CD4-positive, alpha-beta memory T cell (primary cell): Measurements from ENCODE around the gene CHD6. TPM values are rescaled to one million over a fixed set of nuclear protein-coding genes. Genes with fewer than 3 reads are reported as not detected.

Source experiments
- CTCF ChIA-PET: fragments of 350-600 bp; sonication (Branson Sonifier 250); formaldehyde crosslinking; loops from one replicate; lab custom pipeline; 2021; ENCODE audit warnings: inconsistent platforms; ENCODE audit not compliant: partially characterized antibody; lab: Charles Lee
- POLR2A ChIA-PET: fragments of 350-600 bp; sonication (Branson Sonifier 250); formaldehyde crosslinking; loops from one replicate; lab custom pipeline; 2021; ENCODE audit not compliant: partially characterized antibody; lab: Charles Lee
- DNase-seq, 5 donors: peaks; one replicate each; pipeline versions ENCODE4 v3.0.0 to v3.0.0-alpha.2; 2020 to 2022; ENCODE audit warnings: mixed read lengths in 1 of 5
- H3K27ac ChIP-seq: one replicate; pipeline ENCODE4 v1.7.0; 2013; ENCODE audit warnings: low read depth, low read length
- H3K27me3 ChIP-seq: 2 replicates; pipeline ENCODE4 v1.7.0; 2013; ENCODE audit warnings: mild to moderate bottlenecking, low read length, moderate library complexity; ENCODE audit not compliant: insufficient read depth
- H3K36me3 ChIP-seq: 2 replicates; pipeline ENCODE4 v1.7.0; 2013; ENCODE audit warnings: mild to moderate bottlenecking, low read length, moderate library complexity; ENCODE audit not compliant: insufficient read depth
- H3K4me1 ChIP-seq: 2 replicates; pipeline ENCODE4 v1.7.0; 2013; ENCODE audit warnings: mild to moderate bottlenecking, low read length, moderate library complexity; ENCODE audit not compliant: insufficient read depth
- H3K4me3 ChIP-seq, 2 donors: one replicate each; pipeline ENCODE4 v1.7.0; 2013; ENCODE audit warnings: low read length in 2 of 2, mild to moderate bottlenecking in 1 of 2
- H3K9me3 ChIP-seq, 2 donors: one replicate each; pipeline ENCODE4 v1.7.0; 2013; ENCODE audit warnings: low read length in 2 of 2, control low read depth in 1 of 2; ENCODE audit not compliant: control insufficient read depth in 1 of 2
- H3K27ac Mint-ChIP-seq, 7 donors: one replicate each; pipeline ENCODE4 v1.8.0; 2020 to 2021; ENCODE audit warnings: mixed read lengths in 7 of 7, mild to moderate bottlenecking in 6 of 7, inconsistent platforms in 3 of 7, moderate library complexity in 3 of 7
- H3K27me3 Mint-ChIP-seq, 2 donors: one replicate each; pipeline ENCODE4 v1.8.0; 2020 to 2021; ENCODE audit warnings: mixed read lengths in 2 of 2
- H3K36me3 Mint-ChIP-seq, 2 donors: one replicate each; pipeline ENCODE4 v1.8.0; 2020 to 2021; ENCODE audit warnings: mixed read lengths in 2 of 2, inconsistent platforms in 1 of 2, mild to moderate bottlenecking in 1 of 2
- H3K4me1 Mint-ChIP-seq, 4 donors: one replicate each; pipeline ENCODE4 v1.8.0; 2020 to 2021; ENCODE audit warnings: mixed read lengths in 4 of 4, mild to moderate bottlenecking in 1 of 4
- H3K4me3 Mint-ChIP-seq, 8 donors: one replicate each; pipeline ENCODE4 v1.8.0; 2020 to 2021; ENCODE audit warnings: mixed read lengths in 8 of 8, mild to moderate bottlenecking in 7 of 8, moderate library complexity in 6 of 8, inconsistent platforms in 3 of 8
- H3K9me3 Mint-ChIP-seq, 8 donors: one replicate each; pipeline ENCODE4 v1.8.0; 2020 to 2021; ENCODE audit warnings: mixed read lengths in 8 of 8, mild to moderate bottlenecking in 5 of 8, inconsistent platforms in 3 of 8, moderate library complexity in 1 of 8
- intact Hi-C: fragments of 100-400 bp; cut with micrococcal nuclease; formaldehyde crosslinking; loops from one replicate; pipeline ENCODE4 v1.15.1; 2023
- polyA plus RNA-seq, 2 donors: library from polyadenylated mRNA; unstranded; fragments of 300-500 nt; fragmentation: Illumina TruSeq; gene quantifications; one replicate each; pipeline ENCODE4 v1.2.3, GENCODE V29; 2021
- total RNA-seq, 2 experiments: library from RNA; stranded (reverse); gene quantifications; one replicate each; pipeline ENCODE4 v1.2.3, GENCODE V29; 2021

Gene CHD6
- total and polyA plus RNA-seq, 4 experiments from 2014 or later = 29.2 to 96.8 (median 77.8) TPM

- Histone ChIP-seq H3K4me1 (no peaks in the 10 kb centered on the region), H3K4me3 (no peak overlapping the region), H3K36me3 (no peaks in the 10 kb centered on the region), H3K9me3 (no peaks in the 10 kb centered on the region), H3K27ac (no peak overlapping the region), H3K27me3 (no peaks in the 10 kb centered on the region)
- Mint-ChIP-seq H3K4me3 (no peak overlapping the region), H3K36me3 (no peaks in the 10 kb centered on the region), H3K27me3 (peaks cover 0 to 30% of the 10 kb centered on the region in 2 donors), H3K9me3 (peaks cover 0 to 4% (median 0%) of the 10 kb centered on the region in 8 donors), H3K27ac (no peak overlapping the region), H3K4me1 (no peaks in the 10 kb centered on the region)
- ChIA-PET CTCF (interaction anchor here (0.7 to 1.4 kb wide), 2 partner anchors 10 kb away, joined by 3 read pairs; no protein-coding TSS in a partner anchor), POLR2A (no interaction called here)
- intact Hi-C loops = no loop called here
- no peak for DNase-seq
These were observed 32.2 kb upstream of the CHD6 start for GRCh38 chr20:41650231-41650948.

GRCh38 chr20:41649489-41649888 is 31.3 kb upstream of the CHD6 start:
- no peak for DNase-seq
- Mint-ChIP-seq H3K27me3 (peaks cover 3 to 30% of the 10 kb centered on the region in 2 donors), H3K4me1 (no peaks in the 10 kb centered on the region), H3K4me3 (no peak overlapping the region), H3K36me3 (no peaks in the 10 kb centered on the region), H3K9me3 (peaks cover 0 to 4% (median 0%) of the 10 kb centered on the region in 8 donors), H3K27ac (no peak overlapping the region)
- intact Hi-C loops = no loop called here
- CTCF ChIA-PET = interaction anchor here (1.4 kb wide), 1 partner anchor 9 kb away, joined by 3 read pairs; no protein-coding TSS in a partner anchor
- POLR2A ChIA-PET = no interaction called here
- H3K4me3 ChIP-seq = no peak overlapping the region
- H3K4me1 ChIP-seq = no peaks in the 10 kb centered on the region
- H3K36me3 ChIP-seq = no peaks in the 10 kb centered on the region
- H3K9me3 ChIP-seq = no peaks in the 10 kb centered on the region
- H3K27me3 ChIP-seq = no peaks in the 10 kb centered on the region
- H3K27ac ChIP-seq = no peak overlapping the region

GRCh38 chr20:41645372-41645771 is 27.2 kb upstream of the CHD6 start:
- POLR2A ChIA-PET = no interaction called here
- Mint-ChIP-seq H3K4me1 (no peaks in the 10 kb centered on the region), H3K36me3 (no peaks in the 10 kb centered on the region), H3K4me3 (no peak overlapping the region), H3K9me3 (peaks cover 0 to 4% (median 0%) of the 10 kb centered on the region in 8 donors), H3K27me3 (peaks cover 8 to 25% of the 10 kb centered on the region in 2 donors), H3K27ac (no peak overlapping the region)
- no peak overlapping the region for H3K4me3 ChIP-seq
- H3K9me3 ChIP-seq = no peaks in the 10 kb centered on the region
- no peaks in the 10 kb centered on the region for H3K4me1 ChIP-seq
- no peaks in the 10 kb centered on the region for H3K27me3 ChIP-seq
- intact Hi-C loops = no loop called here
- no peaks in the 10 kb centered on the region for H3K36me3 ChIP-seq
- no peak for DNase-seq
- no peak overlapping the region for H3K27ac ChIP-seq
- CTCF ChIA-PET = no interaction called here

GRCh38 chr20:41643504-41643938 is 25.3 kb upstream of the CHD6 start:
- ChIA-PET CTCF (no interaction called here), POLR2A (no interaction called here)
- peaks cover 0 to 5% (median 3%) of the 10 kb centered on the region in 4 donors for H3K4me1 Mint-ChIP-seq
- no peak overlapping the region for H3K27ac Mint-ChIP-seq
- H3K27me3 ChIP-seq = no peaks in the 10 kb centered on the region
- H3K4me1 ChIP-seq = no peaks in the 10 kb centered on the region
- no peak overlapping the region for H3K27ac ChIP-seq
- H3K4me3 ChIP-seq = no peak overlapping the region
- no peaks in the 10 kb centered on the region for H3K36me3 Mint-ChIP-seq
- no peaks in the 10 kb centered on the region for H3K36me3 ChIP-seq
- DNase-seq = no peak
- no peak overlapping the region for H3K4me3 Mint-ChIP-seq
- H3K27me3 Mint-ChIP-seq = peaks cover 12 to 24% of the 10 kb centered on the region in 2 donors
- intact Hi-C loops = no loop called here
- H3K9me3 ChIP-seq = no peaks in the 10 kb centered on the region
- H3K9me3 Mint-ChIP-seq = peaks cover 0 to 4% (median 0%) of the 10 kb centered on the region in 8 donors

GRCh38 chr20:41639630-41640029 is 21.5 kb upstream of the CHD6 start:
- no peaks in the 10 kb centered on the region for H3K36me3 ChIP-seq
- DNase-seq = no peak
- CTCF ChIA-PET = interaction anchor here (0.8 to 1.2 kb wide), 2 partner anchors 10 to 18 kb away, joined by 3 read pairs; no protein-coding TSS in a partner anchor
- H3K4me3 ChIP-seq = no peak overlapping the region
- no peak overlapping the region for H3K27ac ChIP-seq
- no peaks in the 10 kb centered on the region for H3K9me3 Mint-ChIP-seq
- no peaks in the 10 kb centered on the region for H3K9me3 ChIP-seq
- H3K27me3 ChIP-seq = no peaks in the 10 kb centered on the region
- H3K36me3 Mint-ChIP-seq = no peaks in the 10 kb centered on the region
- H3K4me1 Mint-ChIP-seq = peaks cover 0 to 5% (median 3%) of the 10 kb centered on the region in 4 donors
- no peak overlapping the region for H3K4me3 Mint-ChIP-seq
- peaks cover 8 to 9% of the 10 kb centered on the region in 2 donors for H3K27me3 Mint-ChIP-seq
- intact Hi-C loops = no loop called here
- no peak overlapping the region for H3K27ac Mint-ChIP-seq
- POLR2A ChIA-PET = no interaction called here
- H3K4me1 ChIP-seq = no peaks in the 10 kb centered on the region

GRCh38 chr20:41638456-41638855 is 20.3 kb upstream of the CHD6 start:
- no peaks in the 10 kb centered on the region for H3K9me3 Mint-ChIP-seq
- H3K36me3 Mint-ChIP-seq = no peaks in the 10 kb centered on the region
- Histone ChIP-seq H3K4me1 (no peaks in the 10 kb centered on the region), H3K27me3 (no peaks in the 10 kb centered on the region), H3K4me3 (no peak overlapping the region), H3K9me3 (no peaks in the 10 kb centered on the region), H3K27ac (no peak overlapping the region), H3K36me3 (no peaks in the 10 kb centered on the region)
- intact Hi-C loops = no loop called here
- no peak overlapping the region for H3K27ac Mint-ChIP-seq
- no peak for DNase-seq
- no peak overlapping the region for H3K4me3 Mint-ChIP-seq
- H3K4me1 Mint-ChIP-seq = peaks cover 0 to 5% (median 3%) of the 10 kb centered on the region in 4 donors
- H3K27me3 Mint-ChIP-seq = peaks cover 2 to 7% of the 10 kb centered on the region in 2 donors
- ChIA-PET POLR2A (no interaction called here), CTCF (no interaction called here)

- no peak for DNase-seq
- H3K4me3 Mint-ChIP-seq = no peak overlapping the region
- Histone ChIP-seq H3K27ac (no peak overlapping the region), H3K4me3 (no peak overlapping the region), H3K27me3 (no peaks in the 10 kb centered on the region), H3K9me3 (no peaks in the 10 kb centered on the region), H3K36me3 (no peaks in the 10 kb centered on the region), H3K4me1 (no peaks in the 10 kb centered on the region)
- POLR2A ChIA-PET = no interaction called here
- CTCF ChIA-PET = interaction anchor here (0.7 to 1.2 kb wide), 2 partner anchors 79 to 153 kb away, joined by 4 to 5 read pairs; no protein-coding TSS in a partner anchor
- no peaks in the 10 kb centered on the region for H3K36me3 Mint-ChIP-seq
- peaks cover 0 to 5% (median 3%) of the 10 kb centered on the region in 4 donors for H3K4me1 Mint-ChIP-seq
- H3K27ac Mint-ChIP-seq = no peak overlapping the region
- peaks cover 10 to 11% of the 10 kb centered on the region in 2 donors for H3K27me3 Mint-ChIP-seq
- peaks cover 0 to 4% (median 0%) of the 10 kb centered on the region in 8 donors for H3K9me3 Mint-ChIP-seq
- intact Hi-C loops = no loop called here
These were observed 17.0 kb upstream of the CHD6 start for GRCh38 chr20:41635158-41635557.
